Parathyroid adenoma (tissue), 2 donors: ENCODE data around the gene ENDOV.
A peak's percentile ranks its signal among the peaks of the same experiment; 100 is the strongest.

ENCODE experiments used
- H2AFZ ChIP-seq: fragments of 300-600 bp; sonication (generic); one replicate; pipeline ENCODE4 v1.7.0; 2017; ENCODE audit warnings: antibody characterized with exemption, mild to moderate bottlenecking
- H3K27ac ChIP-seq: fragments of 300-600 bp; sonication (generic); one replicate; pipeline ENCODE4 v1.7.0; 2017
- H3K27me3 ChIP-seq: fragments of 300-600 bp; sonication (generic); one replicate; pipeline ENCODE4 v1.7.0; 2017; ENCODE audit warnings: low read length; ENCODE audit not compliant: control insufficient read depth, insufficient read depth
- H3K36me3 ChIP-seq: fragments of 300-600 bp; sonication (generic); one replicate; pipeline ENCODE4 v1.7.0; 2017; ENCODE audit warnings: low read length; ENCODE audit not compliant: control insufficient read depth, insufficient read depth
- H3K4me1 ChIP-seq: fragments of 300-600 bp; sonication (generic); one replicate; pipeline ENCODE4 v1.7.0; 2017; ENCODE audit warnings: control low read depth
- H3K4me2 ChIP-seq: fragments of 300-600 bp; sonication (generic); one replicate; pipeline ENCODE4 v1.7.0; 2017; ENCODE audit warnings: low read length
- H3K4me3 ChIP-seq: fragments of 300-600 bp; sonication (generic); one replicate; pipeline ENCODE4 v1.7.0; 2017; ENCODE audit warnings: low read depth, low read length
- H3K79me2 ChIP-seq: fragments of 300-600 bp; sonication (generic); one replicate; pipeline ENCODE4 v1.7.0; 2017; ENCODE audit warnings: control low read depth
- H3K9ac ChIP-seq: fragments of 300-600 bp; sonication (generic); one replicate; pipeline ENCODE4 v1.7.0; 2017; ENCODE audit warnings: mild to moderate bottlenecking
- H3K9me3 ChIP-seq: fragments of 300-600 bp; sonication (generic); one replicate; pipeline ENCODE4 v1.7.0; 2017; ENCODE audit warnings: low read length; ENCODE audit not compliant: control insufficient read depth
- TF ChIP-seq, protein P1 (sequence below): fragments of 300-600 bp; sonication (generic); IDR thresholded peaks from one replicate; pipeline ENCODE4 v1.7.0; 2017; ENCODE audit warnings: antibody characterized with exemption, mild to moderate bottlenecking
- donor health status: primary hyperparathyroidism.

The ENDOV gene

DNA sequence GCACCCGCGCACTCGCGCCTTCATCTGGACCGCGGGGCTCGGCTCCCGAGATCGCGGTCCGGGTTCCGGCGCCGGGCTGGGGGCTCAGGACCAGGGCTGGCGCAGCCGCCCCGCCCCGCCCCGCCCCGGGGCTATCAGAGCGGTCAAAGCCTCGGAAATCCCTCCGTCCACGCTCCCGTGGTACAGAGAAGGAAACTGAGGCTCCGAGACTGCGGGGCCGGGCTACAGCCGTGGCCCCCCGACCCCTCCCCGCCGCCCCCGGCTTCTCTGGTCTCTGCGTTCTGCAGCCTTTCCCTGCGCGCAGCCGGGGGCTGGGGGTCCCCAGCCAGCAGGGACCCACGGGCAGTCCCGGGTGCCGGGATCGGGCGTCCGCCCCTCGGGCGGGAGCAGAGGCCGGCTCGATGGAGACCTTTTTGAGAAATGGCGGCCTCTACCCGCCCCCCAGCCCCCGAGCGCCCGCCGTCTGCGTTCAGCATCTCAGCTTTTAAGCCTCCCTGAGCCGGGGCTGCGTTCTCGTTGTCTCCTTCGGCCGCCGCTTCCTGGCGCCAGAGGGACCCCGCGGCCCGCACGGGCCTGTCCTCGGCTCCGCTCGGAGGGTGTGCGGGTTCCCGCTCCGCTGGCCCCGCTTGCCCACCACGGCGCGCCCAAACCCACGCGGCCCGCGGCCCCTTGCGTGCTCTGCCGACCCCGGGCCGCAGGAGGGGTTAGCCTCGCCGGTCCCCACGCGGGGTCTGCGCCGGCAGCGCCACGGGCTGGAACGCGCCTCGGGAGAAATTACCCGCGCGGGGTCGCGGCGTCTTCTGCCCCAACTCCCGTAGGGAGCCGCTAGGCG is 62.9 kb downstream of the ENDOV start:
- Histone ChIP-seq H3K4me2 (no peak overlapping the region), H3K4me3 (no peak overlapping the region), H3K36me3 (no peaks in the 10 kb centered on the region), H3K79me2 (no peaks in the 10 kb centered on the region), H3K4me1 (no peaks in the 10 kb centered on the region), H2AFZ (peak overlapping the region; percentile 33), H3K27ac (no peak overlapping the region), H3K27me3 (peaks cover 23% of the 10 kb centered on the region), H3K9ac (no peak overlapping the region), H3K9me3 (no peaks in the 10 kb centered on the region)
- TF ChIP-seq, protein P1, sequence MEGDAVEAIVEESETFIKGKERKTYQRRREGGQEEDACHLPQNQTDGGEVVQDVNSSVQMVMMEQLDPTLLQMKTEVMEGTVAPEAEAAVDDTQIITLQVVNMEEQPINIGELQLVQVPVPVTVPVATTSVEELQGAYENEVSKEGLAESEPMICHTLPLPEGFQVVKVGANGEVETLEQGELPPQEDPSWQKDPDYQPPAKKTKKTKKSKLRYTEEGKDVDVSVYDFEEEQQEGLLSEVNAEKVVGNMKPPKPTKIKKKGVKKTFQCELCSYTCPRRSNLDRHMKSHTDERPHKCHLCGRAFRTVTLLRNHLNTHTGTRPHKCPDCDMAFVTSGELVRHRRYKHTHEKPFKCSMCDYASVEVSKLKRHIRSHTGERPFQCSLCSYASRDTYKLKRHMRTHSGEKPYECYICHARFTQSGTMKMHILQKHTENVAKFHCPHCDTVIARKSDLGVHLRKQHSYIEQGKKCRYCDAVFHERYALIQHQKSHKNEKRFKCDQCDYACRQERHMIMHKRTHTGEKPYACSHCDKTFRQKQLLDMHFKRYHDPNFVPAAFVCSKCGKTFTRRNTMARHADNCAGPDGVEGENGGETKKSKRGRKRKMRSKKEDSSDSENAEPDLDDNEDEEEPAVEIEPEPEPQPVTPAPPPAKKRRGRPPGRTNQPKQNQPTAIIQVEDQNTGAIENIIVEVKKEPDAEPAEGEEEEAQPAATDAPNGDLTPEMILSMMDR, result peak; percentile 24

DNA sequence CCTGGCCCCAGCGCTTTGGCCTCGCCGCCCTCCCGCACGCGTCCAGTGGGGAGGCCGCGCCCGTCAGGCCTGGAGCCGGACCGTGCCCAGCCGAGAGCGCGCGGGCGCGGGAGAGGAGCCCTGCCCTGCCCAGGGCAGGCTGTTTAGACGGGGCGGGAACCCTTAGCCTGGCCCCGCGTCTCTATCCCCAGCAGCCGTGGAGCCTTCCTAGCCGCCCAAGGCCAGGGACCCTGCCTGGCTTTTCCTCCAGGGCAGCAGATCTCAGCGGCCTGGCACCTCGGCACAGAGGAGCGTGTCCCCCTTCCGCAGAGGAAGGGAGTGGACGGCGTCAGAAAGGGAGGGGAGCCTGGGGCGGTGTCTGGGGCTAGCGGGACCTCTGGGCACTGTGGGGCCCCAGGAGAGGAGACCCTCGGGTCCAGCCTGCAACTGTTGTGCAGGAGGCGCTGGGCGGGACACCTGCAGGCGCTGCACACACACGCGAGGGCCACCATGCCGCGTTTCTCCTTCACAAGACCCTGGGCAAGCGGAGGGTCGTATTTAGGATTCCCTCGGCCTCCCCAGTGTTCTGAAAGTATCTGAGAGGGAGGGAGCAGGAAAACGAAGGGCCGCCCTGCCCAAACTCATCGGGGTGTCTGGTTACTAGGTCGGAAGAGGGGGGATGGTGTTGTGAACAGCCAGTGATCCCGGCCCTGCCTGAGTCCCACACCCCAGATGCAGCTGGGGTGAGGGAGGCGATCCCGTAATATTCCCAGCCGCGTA is 63.7 kb downstream of the ENDOV start:
- H3K36me3 ChIP-seq, result no peaks in the 10 kb centered on the region
- H3K4me2 ChIP-seq, result no peak overlapping the region
- no peak overlapping the region for H3K27ac ChIP-seq
- no peaks in the 10 kb centered on the region for H3K9me3 ChIP-seq
- no peaks in the 10 kb centered on the region for H3K4me1 ChIP-seq
- no peak overlapping the region for H3K4me3 ChIP-seq
- peak overlapping the region; percentile 33 for H2AFZ ChIP-seq
- TF ChIP-seq, protein P1, result no peak
- peaks cover 23% of the 10 kb centered on the region for H3K27me3 ChIP-seq
- H3K79me2 ChIP-seq, result no peaks in the 10 kb centered on the region
- no peak overlapping the region for H3K9ac ChIP-seq

DNA sequence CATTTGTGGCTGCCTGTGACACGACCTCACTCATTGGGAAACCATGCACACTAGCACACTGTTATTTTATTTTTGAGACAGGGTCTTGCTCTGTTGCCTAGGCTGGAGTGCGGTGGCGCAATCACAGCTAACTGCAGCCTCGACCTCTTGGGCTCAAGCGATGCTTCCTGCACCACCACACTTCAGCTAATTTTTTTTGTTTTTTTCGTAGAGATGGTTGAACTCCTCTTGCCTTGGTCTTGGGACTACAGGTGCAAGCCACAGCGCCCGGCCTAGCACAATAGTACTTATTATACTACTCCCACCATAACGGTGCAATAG is 64.2 kb downstream of the ENDOV start:
- Histone ChIP-seq H3K79me2 (no peaks in the 10 kb centered on the region), H3K36me3 (no peaks in the 10 kb centered on the region), H3K4me1 (no peaks in the 10 kb centered on the region), H3K9me3 (no peaks in the 10 kb centered on the region), H3K27ac (no peak overlapping the region), H3K4me3 (no peak overlapping the region), H2AFZ (no peak overlapping the region), H3K27me3 (peaks cover 23% of the 10 kb centered on the region), H3K9ac (no peak overlapping the region), H3K4me2 (no peak overlapping the region)
- TF ChIP-seq, protein P1, result no peak

DNA sequence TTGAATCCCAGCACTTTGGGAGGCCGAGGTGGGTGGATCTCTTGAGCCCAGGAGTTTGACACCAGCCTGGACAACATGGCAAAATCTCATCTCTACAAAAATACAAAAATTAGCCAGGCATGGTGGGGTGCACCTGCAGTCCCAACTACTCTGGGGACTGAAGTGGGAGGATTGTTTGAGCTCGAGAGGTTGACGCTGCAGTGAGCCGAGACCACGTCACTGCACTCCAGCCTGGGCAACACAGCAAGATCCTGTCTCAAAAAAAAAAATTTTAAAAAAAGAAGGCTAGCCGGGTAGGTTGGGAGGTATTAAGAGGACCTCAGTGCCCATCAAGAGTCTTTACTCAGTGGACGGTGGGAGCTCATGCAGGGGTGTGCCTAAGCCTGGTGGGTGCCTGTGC is 65.3 kb downstream of the ENDOV start:
- no peak overlapping the region for H3K4me2 ChIP-seq
- peaks cover 23% of the 10 kb centered on the region for H3K27me3 ChIP-seq
- TF ChIP-seq, protein P1, result no peak
- H3K9ac ChIP-seq, result no peak overlapping the region
- H3K9me3 ChIP-seq, result no peaks in the 10 kb centered on the region
- H3K27ac ChIP-seq, result no peak overlapping the region
- H3K4me3 ChIP-seq, result no peak overlapping the region
- no peaks in the 10 kb centered on the region for H3K4me1 ChIP-seq
- no peak overlapping the region for H2AFZ ChIP-seq
- H3K79me2 ChIP-seq, result no peaks in the 10 kb centered on the region
- H3K36me3 ChIP-seq, result no peaks in the 10 kb centered on the region
